Gastrocnemius medialis (tissue), 4 donors: Measurements from ENCODE around the gene CLUH.

Experiments used
- POLR2A ChIP-seq, 2 donors: fragments of 450-650 bp; IDR thresholded peaks; one replicate each; pipeline ENCODE4 v1.6.1; 2017; ENCODE audit warnings: antibody characterized with exemption in 2 of 2, mild to moderate bottlenecking in 2 of 2, moderate library complexity in 2 of 2
- TF ChIP-seq, protein P1 (sequence below), 5 experiments: fragments of 450-650 bp in 3 of 5; fragments of 200-600 bp in 2 of 5; sonication (generic) in 2 of 5; IDR thresholded peaks in 4 of 5; conservative IDR thresholded peaks in 1 of 5; 1 replicate in 4 of 5; 2 replicates in 1 of 5; pipeline ENCODE4 v1.5.1; 2016 to 2019; ENCODE audit warnings: antibody characterized with exemption in 5 of 5, mild to moderate bottlenecking in 3 of 5, moderate library complexity in 3 of 5

DNA sequence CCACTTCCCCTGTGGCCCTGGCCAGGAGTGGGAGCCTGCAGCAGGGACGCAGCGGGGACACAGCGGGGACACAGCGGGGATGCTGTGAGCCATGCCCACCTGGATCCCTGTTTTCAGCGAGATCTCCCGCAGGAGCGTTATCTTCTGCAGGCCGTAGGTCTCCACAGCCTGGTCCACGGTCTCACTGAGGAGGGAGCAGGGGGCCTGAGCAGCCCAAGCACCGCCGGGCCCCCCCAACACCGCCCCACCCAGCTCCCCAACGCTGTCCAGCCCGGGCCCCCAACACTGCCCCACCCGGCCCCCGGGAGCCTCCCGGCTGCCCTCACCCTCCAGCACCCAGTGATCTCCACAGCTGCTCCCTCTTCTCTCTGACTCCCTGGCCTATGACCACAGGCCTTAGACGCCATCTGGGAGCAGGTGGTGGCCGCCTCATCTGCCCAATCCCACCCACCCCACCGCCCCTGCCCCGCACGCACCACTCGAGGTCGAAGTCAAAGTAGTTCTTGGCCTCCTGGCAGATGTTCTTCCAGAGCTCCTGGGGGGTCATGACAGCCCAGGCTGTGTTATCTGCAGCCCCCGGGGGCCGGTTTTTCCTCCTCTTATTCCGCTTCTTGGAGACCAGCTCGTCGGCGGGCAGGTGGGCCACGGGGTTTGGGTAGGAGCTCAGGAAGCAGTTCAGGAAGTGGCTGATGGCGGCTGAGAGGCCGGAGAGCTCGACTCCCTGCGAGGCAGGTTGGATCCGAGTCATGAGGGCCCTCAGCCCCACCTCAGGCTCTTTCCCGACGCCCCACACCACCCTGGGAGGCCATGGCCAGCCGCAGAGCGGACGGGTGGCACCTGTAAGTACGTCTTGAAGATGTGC lies 17.0 kb downstream of the CLUH start:
- TF ChIP-seq, protein P1, sequence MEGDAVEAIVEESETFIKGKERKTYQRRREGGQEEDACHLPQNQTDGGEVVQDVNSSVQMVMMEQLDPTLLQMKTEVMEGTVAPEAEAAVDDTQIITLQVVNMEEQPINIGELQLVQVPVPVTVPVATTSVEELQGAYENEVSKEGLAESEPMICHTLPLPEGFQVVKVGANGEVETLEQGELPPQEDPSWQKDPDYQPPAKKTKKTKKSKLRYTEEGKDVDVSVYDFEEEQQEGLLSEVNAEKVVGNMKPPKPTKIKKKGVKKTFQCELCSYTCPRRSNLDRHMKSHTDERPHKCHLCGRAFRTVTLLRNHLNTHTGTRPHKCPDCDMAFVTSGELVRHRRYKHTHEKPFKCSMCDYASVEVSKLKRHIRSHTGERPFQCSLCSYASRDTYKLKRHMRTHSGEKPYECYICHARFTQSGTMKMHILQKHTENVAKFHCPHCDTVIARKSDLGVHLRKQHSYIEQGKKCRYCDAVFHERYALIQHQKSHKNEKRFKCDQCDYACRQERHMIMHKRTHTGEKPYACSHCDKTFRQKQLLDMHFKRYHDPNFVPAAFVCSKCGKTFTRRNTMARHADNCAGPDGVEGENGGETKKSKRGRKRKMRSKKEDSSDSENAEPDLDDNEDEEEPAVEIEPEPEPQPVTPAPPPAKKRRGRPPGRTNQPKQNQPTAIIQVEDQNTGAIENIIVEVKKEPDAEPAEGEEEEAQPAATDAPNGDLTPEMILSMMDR (IDR thresholded peaks at IDR 0.05 in 4 of 5, conservative IDR thresholded peaks at IDR 0.05 in 1 of 5): no peak
- TF ChIP-seq POLR2A (IDR thresholded peaks at IDR 0.05): no peak
